ENCODE measurements around the gene TCF7.

DNA sequence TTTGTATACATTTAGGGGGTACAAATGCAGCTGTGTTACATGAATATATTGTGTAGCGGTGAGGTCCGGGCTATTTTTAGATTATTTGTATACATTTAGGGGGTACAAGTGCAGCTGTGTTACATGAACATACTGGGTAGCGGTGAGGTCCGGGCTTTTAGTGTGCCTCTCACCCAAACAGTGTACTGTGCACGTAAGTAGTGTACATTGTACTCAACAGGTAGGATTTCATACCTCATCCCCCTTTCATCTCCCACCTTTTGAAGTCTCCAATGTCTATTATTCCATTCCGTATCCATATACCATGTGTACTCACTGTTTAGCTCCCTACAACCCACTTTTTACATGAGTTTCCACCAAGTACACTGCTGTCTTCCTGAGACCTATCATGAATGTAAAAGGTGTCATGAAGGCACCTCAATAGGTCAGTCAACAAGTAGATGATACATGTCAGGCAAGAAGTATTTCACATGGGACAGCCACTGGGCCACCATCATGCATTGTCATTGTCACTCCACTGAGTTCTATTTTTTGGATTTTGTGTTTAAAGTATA is 34.6 kb downstream of the TCF7 start:
- TF ChIP-seq, protein P1, sequence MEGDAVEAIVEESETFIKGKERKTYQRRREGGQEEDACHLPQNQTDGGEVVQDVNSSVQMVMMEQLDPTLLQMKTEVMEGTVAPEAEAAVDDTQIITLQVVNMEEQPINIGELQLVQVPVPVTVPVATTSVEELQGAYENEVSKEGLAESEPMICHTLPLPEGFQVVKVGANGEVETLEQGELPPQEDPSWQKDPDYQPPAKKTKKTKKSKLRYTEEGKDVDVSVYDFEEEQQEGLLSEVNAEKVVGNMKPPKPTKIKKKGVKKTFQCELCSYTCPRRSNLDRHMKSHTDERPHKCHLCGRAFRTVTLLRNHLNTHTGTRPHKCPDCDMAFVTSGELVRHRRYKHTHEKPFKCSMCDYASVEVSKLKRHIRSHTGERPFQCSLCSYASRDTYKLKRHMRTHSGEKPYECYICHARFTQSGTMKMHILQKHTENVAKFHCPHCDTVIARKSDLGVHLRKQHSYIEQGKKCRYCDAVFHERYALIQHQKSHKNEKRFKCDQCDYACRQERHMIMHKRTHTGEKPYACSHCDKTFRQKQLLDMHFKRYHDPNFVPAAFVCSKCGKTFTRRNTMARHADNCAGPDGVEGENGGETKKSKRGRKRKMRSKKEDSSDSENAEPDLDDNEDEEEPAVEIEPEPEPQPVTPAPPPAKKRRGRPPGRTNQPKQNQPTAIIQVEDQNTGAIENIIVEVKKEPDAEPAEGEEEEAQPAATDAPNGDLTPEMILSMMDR (IDR thresholded peaks at IDR 0.05; ENCODE audit: poor library complexity, severe bottlenecking), result no peak
- no peak for TF ChIP-seq TAF1 (IDR thresholded peaks at IDR 0.05; ENCODE audit: low read depth)
- no peak for TF ChIP-seq POLR2AphosphoS5 (IDR thresholded peaks at IDR 0.05)
